Spleen (tissue), 11 donors: ENCODE data around the gene CD40. TPM values are rescaled to one million over a fixed set of nuclear protein-coding genes. Genes with fewer than 3 reads are reported as not detected.

ENCODE experiments used
- DNase-seq: peaks from one replicate; pipeline ENCODE4 v3.0.0-alpha.2; 2020
- H3K27ac ChIP-seq, 8 donors: fragments of 200-600 bp; sonication (generic) in 7 of 8; 1 replicate in 4 of 8; 2 replicates in 4 of 8; pipeline versions ENCODE4 v1.5.0 to v1.8.0; 2016 to 2021; ENCODE audit warnings: inconsistent platforms in 4 of 8, mild to moderate bottlenecking in 4 of 8, moderate library complexity in 1 of 8
- H3K27me3 ChIP-seq, 7 donors: fragments of 200-600 bp; sonication (generic) in 6 of 7; replicated peaks in 1 of 7; 1 replicate in 4 of 7; 2 replicates in 3 of 7; pipeline versions ENCODE4 v1.5.0 to v1.8.0; 2016 to 2021; ENCODE audit warnings: inconsistent platforms in 3 of 7, mild to moderate bottlenecking in 1 of 7
- H3K36me3 ChIP-seq, 6 donors: fragments of 200-600 bp; sonication (generic) in 5 of 6; 1 replicate in 4 of 6; 2 replicates in 2 of 6; pipeline versions ENCODE4 v1.5.0 to v1.8.0; 2016 to 2021; ENCODE audit warnings: inconsistent platforms in 2 of 6
- H3K4me1 ChIP-seq, 6 donors: fragments of 200-600 bp; sonication (generic) in 5 of 6; 1 replicate in 3 of 6; 2 replicates in 3 of 6; pipeline versions ENCODE4 v1.5.0 to v1.8.0; 2016 to 2021; ENCODE audit warnings: inconsistent platforms in 3 of 6
- H3K4me3 ChIP-seq, 8 donors: fragments of 200-600 bp; sonication (generic) in 7 of 8; 1 replicate in 4 of 8; 2 replicates in 4 of 8; pipeline versions ENCODE4 v1.5.0 to v1.8.0; 2016 to 2021; ENCODE audit warnings: inconsistent platforms in 4 of 8, mild to moderate bottlenecking in 4 of 8, moderate library complexity in 2 of 8
- H3K9me3 ChIP-seq, 8 donors: fragments of 200-600 bp; sonication (generic) in 7 of 8; 1 replicate in 4 of 8; 2 replicates in 4 of 8; pipeline versions ENCODE4 v1.5.0 to v1.8.0; 2016 to 2021; ENCODE audit warnings: inconsistent platforms in 4 of 8
- CTCF ChIP-seq, 11 experiments: fragments of 200-600 bp in 7 of 11; fragments of 450-650 bp in 4 of 11; sonication (generic) in 4 of 11; IDR thresholded peaks in 8 of 11; conservative IDR thresholded peaks in 3 of 11; 1 replicate in 7 of 11; 2 replicates in 4 of 11; pipeline versions ENCODE4 v1.4.0 to v1.8.0; 2016 to 2021; ENCODE audit warnings: antibody characterized with exemption in 11 of 11, inconsistent platforms in 4 of 11, mild to moderate bottlenecking in 1 of 11
- POLR2A ChIP-seq, 3 donors: fragments of 450-650 bp; IDR thresholded peaks; one replicate each; pipeline ENCODE4 v1.5.1; 2017; ENCODE audit warnings: antibody characterized with exemption in 3 of 3, mild to moderate bottlenecking in 1 of 3
- POLR2AphosphoS5 ChIP-seq, 3 donors: sonication (generic); formaldehyde crosslinking; IDR thresholded peaks; one replicate each; pipeline ENCODE4 v1.5.1; 2017; ENCODE audit warnings: antibody characterized with exemption in 3 of 3
- WGBS, 5 donors: extraction: QIAGEN DNeasy Blood & Tissue Kit in 3 of 5; methylation state at CpG; one replicate each; pipeline versions ENCODE4 v1.1.5 to v1.1.7; 2013 to 2018; 5-methylcytosine and 5-hydroxymethylcytosine counted together
- intact Hi-C: fragments of 100-400 bp; cut with DNase I; formaldehyde crosslinking; loops from one replicate; pipeline ENCODE4 v1.15.0; 2023; ENCODE audit warnings: low total_unique reads
- polyA plus RNA-seq, 3 donors: library from polyadenylated mRNA; stranded (reverse); fragments of 200-250 nt; gene quantifications; one replicate each; pipeline ENCODE4 v1.2.1, GENCODE V29; 2013
- total RNA-seq, 7 donors: library from RNA; depleted of rRNA in 3 of 7; stranded (reverse); fragments of >200 nt in 3 of 7; fragmentation: NEBNext Ultra II Directional in 4 of 7; extraction: Animal tissue kit (Norgen Biotek cat#: 25700) in 4 of 7; gene quantifications; one replicate each; pipeline versions ENCODE4 v1.1.0 to v1.2.1, GENCODE V29; 2016 to 2021
- donor health status: healthy with polysubstance abuse.
- donor health status: DM: no; HTN: no; CAD: no; lungs with moderate emphysema.
- donor health status: DM: no; HTN: no; CAD: no.
- donor health status: Bipolar disorder and iron deficiency.
- donor health status: healthy.
- donor health status: DM: no; HTN: no; CAD: no.
- donor health status: DM: yes; HTN: yes; CAD: no.

Gene CD40
- total and polyA plus RNA-seq, 10 donors: 30.7 to 108 (median 52.9) TPM

DNA sequence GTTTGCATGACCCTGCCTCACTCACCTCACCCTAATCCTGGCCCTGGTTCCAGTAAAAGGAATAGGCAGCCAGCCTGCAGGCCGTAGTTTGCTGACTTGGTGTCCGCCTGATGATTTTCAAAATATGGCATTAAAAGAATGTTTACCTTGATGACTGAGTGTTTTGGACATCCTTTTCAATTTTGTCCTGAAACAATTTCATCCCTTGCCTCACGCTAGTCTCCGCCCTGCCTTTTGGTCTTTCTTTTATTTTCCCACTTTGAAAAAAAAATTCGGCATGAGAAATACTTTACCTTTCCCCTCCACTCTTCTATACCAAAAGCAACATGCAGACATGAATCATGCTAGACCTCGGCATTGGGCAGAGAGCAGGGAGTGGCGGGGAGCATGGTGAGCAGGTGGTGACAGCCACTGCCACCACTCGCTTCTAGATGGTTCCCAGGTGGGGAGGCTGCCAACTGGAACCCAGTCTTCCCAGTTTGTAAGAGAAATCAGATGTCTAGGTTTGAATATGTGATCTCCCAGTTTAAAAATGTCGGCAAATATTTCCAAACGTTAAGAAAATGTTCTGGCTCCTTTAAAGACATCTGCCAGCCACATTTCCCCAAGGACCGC lies 9.4 kb downstream of the CD40 start:
- Histone ChIP-seq H3K4me1 (peaks cover 0 to 27% (median 6%) of the 10 kb centered on the region in 6 donors), H3K4me3 (no peak overlapping the region), H3K9me3 (no peaks in the 10 kb centered on the region), H3K36me3 (peaks cover 0 to 68% (median 42%) of the 10 kb centered on the region in 6 donors), H3K27ac (no peak overlapping the region), H3K27me3 (peaks cover 0 to 26% (median 5%) of the 10 kb centered on the region in 7 donors)
- 85 to 91% (median 89%) methylated on average over 11 of the region's 11 CpGs for WGBS, 5 donors
- peak; percentile 52 for DNase-seq
- TF ChIP-seq POLR2A (IDR thresholded peaks at IDR 0.05): no peak
- TF ChIP-seq POLR2AphosphoS5 (IDR thresholded peaks at IDR 0.05): no peak
- no peak for TF ChIP-seq CTCF (IDR thresholded peaks at IDR 0.05 in 8 of 11, conservative IDR thresholded peaks at IDR 0.05 in 3 of 11)
- intact Hi-C loops: no loop called here

GRCh38 chr20:46128310-46129151 lies 10.4 kb downstream of the CD40 start:
- Histone ChIP-seq H3K4me3 (no peak overlapping the region), H3K27ac (no peak overlapping the region), H3K27me3 (peaks cover 0 to 37% (median 10%) of the 10 kb centered on the region in 7 donors), H3K36me3 (peaks cover 0 to 58% (median 32%) of the 10 kb centered on the region in 6 donors), H3K9me3 (no peaks in the 10 kb centered on the region), H3K4me1 (peaks cover 4 to 25% (median 11%) of the 10 kb centered on the region in 6 donors)
- TF ChIP-seq CTCF (IDR thresholded peaks at IDR 0.05 in 8 of 11, conservative IDR thresholded peaks at IDR 0.05 in 3 of 11) (peak in 8 of 11 experiments; percentile 25 to 64 (median 38)), POLR2A (IDR thresholded peaks at IDR 0.05) (no peak), POLR2AphosphoS5 (IDR thresholded peaks at IDR 0.05) (peak in 2 of 3 donors; percentile 37 to 62)
- intact Hi-C loops: no loop called here
- WGBS, 5 donors: 58 to 66% (median 63%) methylated on average over 5 to 16 of the region's 16 CpGs
- DNase-seq: peak; percentile 74

- Histone ChIP-seq H3K27me3 (peaks cover 0 to 49% (median 10%) of the 10 kb centered on the region in 7 donors), H3K9me3 (no peaks in the 10 kb centered on the region), H3K36me3 (peaks cover 0 to 43% (median 22%) of the 10 kb centered on the region in 6 donors), H3K27ac (no peak overlapping the region), H3K4me1 (peaks cover 4 to 24% (median 11%) of the 10 kb centered on the region in 6 donors), H3K4me3 (no peak overlapping the region)
- 13 to 44% (median 42%) methylated on average over 3 to 5 of the region's 5 CpGs for WGBS, 5 donors
- intact Hi-C loops: loop anchor here (5.0 kb wide), 1 partner anchor 177 kb away; the partner anchor contains the start of gene CDH22
- DNase-seq: peak; percentile 40
- TF ChIP-seq CTCF (IDR thresholded peaks at IDR 0.05 in 8 of 11, conservative IDR thresholded peaks at IDR 0.05 in 3 of 11) (no peak), POLR2AphosphoS5 (IDR thresholded peaks at IDR 0.05) (peak in 1 of 3 donors; percentile 24)
Observed at GRCh38 chr20:46129955-46130481, 11.9 kb downstream of the CD40 start.
